OCI-LY3 (cell line): ENCODE data around the gene RAB26.

Experiments
- H2AFZ ChIP-seq: fragments of 200-600, 300-600 bp; shearing (Covaris generic); 2 replicates; pipeline ENCODE4 v1.6.0; 2014; ENCODE audit warnings: antibody characterized with exemption, low read depth, low read length
- H3K27ac ChIP-seq: fragments of 200-600, 300-600 bp; sonication (generic); 2 replicates; pipeline ENCODE4 v1.5.1; 2014; ENCODE audit warnings: mild to moderate bottlenecking, low read length, moderate library complexity, mixed read lengths
- H3K27me3 ChIP-seq: fragments of 200-600, 300-600 bp; sonication (generic); 2 replicates; pipeline ENCODE4 v1.6.1; 2014; ENCODE audit warnings: low read depth, low read length, mixed read lengths
- H3K36me3 ChIP-seq: fragments of 200-600, 300-600 bp; sonication (generic); replicated peaks from 2 replicates; pipeline ENCODE3; 2014; ENCODE audit warnings: low read depth, low read length, mixed read lengths
- H3K4me1 ChIP-seq: fragments of 300-600, 200-600 bp; sonication (generic); 2 replicates; pipeline ENCODE4 v1.6.1; 2014; ENCODE audit warnings: low read length, mixed read lengths
- H3K4me2 ChIP-seq: fragments of 200-600, 300-600 bp; sonication (generic); 2 replicates; pipeline ENCODE4 v1.6.1; 2014; ENCODE audit warnings: low read length, mixed read lengths
- H3K4me3 ChIP-seq: fragments of 300-600, 200-600 bp; sonication (generic); 2 replicates; pipeline ENCODE4 v1.5.1; 2014; ENCODE audit warnings: antibody characterized with exemption, mild to moderate bottlenecking, low read length, moderate library complexity
- H3K79me2 ChIP-seq: fragments of 300-600, 200-600 bp; shearing (Covaris generic); 2 replicates; pipeline ENCODE4 v1.6.1; 2014; ENCODE audit warnings: mild to moderate bottlenecking, low read length, mixed read lengths
- H3K9ac ChIP-seq: fragments of 300-600, 200-600 bp; shearing (Covaris generic); 2 replicates; pipeline ENCODE4 v1.6.0; 2014; ENCODE audit warnings: mild to moderate bottlenecking, low read length, moderate library complexity
- H3K9me3 ChIP-seq: fragments of 200-600, 300-600 bp; shearing (Covaris generic); 2 replicates; pipeline ENCODE4 v1.6.1; 2014; ENCODE audit warnings: low read length, mixed read lengths; ENCODE audit not compliant: insufficient read depth
- H4K20me1 ChIP-seq: fragments of 200-600, 300-600 bp; sonication (generic); 2 replicates; pipeline ENCODE4 v1.6.1; 2016; ENCODE audit warnings: low read length, mixed read lengths; ENCODE audit not compliant: insufficient read depth
- EZH2phosphoT487 ChIP-seq: fragments of 200-600 bp; shearing (Covaris generic); IDR thresholded peaks from 2 replicates; pipeline ENCODE4 v1.6.1; 2018; ENCODE audit warnings: antibody characterized with exemption, mixed run types, low read depth
- TF ChIP-seq, protein P1 (sequence below): fragments of 200-600, 300-600 bp; sonication (generic); IDR thresholded peaks from 2 replicates; pipeline ENCODE4 v1.5.1; 2014; ENCODE audit warnings: antibody characterized with exemption, low read length, low read depth

RAB26 gene

GRCh38 chr16:2171601-2172178 is 23.3 kb downstream of the RAB26 start:
- H3K36me3 ChIP-seq, result peaks cover 23% of the 10 kb centered on the region
- no peaks in the 10 kb centered on the region for H3K4me1 ChIP-seq
- H3K27ac ChIP-seq, result no peak overlapping the region
- no peak overlapping the region for H2AFZ ChIP-seq
- no peak overlapping the region for H3K4me3 ChIP-seq
- H3K9ac ChIP-seq, result no peak overlapping the region
- no peaks in the 10 kb centered on the region for H4K20me1 ChIP-seq
- no peak overlapping the region for H3K4me2 ChIP-seq
- no peak for TF ChIP-seq EZH2phosphoT487
- TF ChIP-seq, protein P1, sequence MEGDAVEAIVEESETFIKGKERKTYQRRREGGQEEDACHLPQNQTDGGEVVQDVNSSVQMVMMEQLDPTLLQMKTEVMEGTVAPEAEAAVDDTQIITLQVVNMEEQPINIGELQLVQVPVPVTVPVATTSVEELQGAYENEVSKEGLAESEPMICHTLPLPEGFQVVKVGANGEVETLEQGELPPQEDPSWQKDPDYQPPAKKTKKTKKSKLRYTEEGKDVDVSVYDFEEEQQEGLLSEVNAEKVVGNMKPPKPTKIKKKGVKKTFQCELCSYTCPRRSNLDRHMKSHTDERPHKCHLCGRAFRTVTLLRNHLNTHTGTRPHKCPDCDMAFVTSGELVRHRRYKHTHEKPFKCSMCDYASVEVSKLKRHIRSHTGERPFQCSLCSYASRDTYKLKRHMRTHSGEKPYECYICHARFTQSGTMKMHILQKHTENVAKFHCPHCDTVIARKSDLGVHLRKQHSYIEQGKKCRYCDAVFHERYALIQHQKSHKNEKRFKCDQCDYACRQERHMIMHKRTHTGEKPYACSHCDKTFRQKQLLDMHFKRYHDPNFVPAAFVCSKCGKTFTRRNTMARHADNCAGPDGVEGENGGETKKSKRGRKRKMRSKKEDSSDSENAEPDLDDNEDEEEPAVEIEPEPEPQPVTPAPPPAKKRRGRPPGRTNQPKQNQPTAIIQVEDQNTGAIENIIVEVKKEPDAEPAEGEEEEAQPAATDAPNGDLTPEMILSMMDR, result no peak
- H3K27me3 ChIP-seq, result no peaks in the 10 kb centered on the region
- no peaks in the 10 kb centered on the region for H3K79me2 ChIP-seq
- H3K9me3 ChIP-seq, result no peaks in the 10 kb centered on the region

- H3K36me3 ChIP-seq, result peaks cover 18% of the 10 kb centered on the region
- H2AFZ ChIP-seq, result no peak overlapping the region
- H3K9ac ChIP-seq, result no peak overlapping the region
- H4K20me1 ChIP-seq, result no peaks in the 10 kb centered on the region
- no peak overlapping the region for H3K4me2 ChIP-seq
- H3K4me1 ChIP-seq, result no peaks in the 10 kb centered on the region
- H3K4me3 ChIP-seq, result no peak overlapping the region
- TF ChIP-seq, protein P1, result no peak
- no peak for TF ChIP-seq EZH2phosphoT487
- H3K27ac ChIP-seq, result no peak overlapping the region
- no peaks in the 10 kb centered on the region for H3K79me2 ChIP-seq
- no peaks in the 10 kb centered on the region for H3K27me3 ChIP-seq
- H3K9me3 ChIP-seq, result no peaks in the 10 kb centered on the region
Measured at GRCh38 chr16:2172688-2173335, 24.4 kb downstream of the RAB26 start.

- Histone ChIP-seq H3K27me3 (no peaks in the 10 kb centered on the region), H3K27ac (no peak overlapping the region), H3K4me3 (no peak overlapping the region), H3K36me3 (peaks cover 15% of the 10 kb centered on the region), H3K4me1 (no peaks in the 10 kb centered on the region), H3K4me2 (no peak overlapping the region), H4K20me1 (no peaks in the 10 kb centered on the region), H3K9ac (no peak overlapping the region), H3K79me2 (no peaks in the 10 kb centered on the region), H3K9me3 (no peaks in the 10 kb centered on the region), H2AFZ (no peak overlapping the region)
- TF ChIP-seq EZH2phosphoT487, result no peak
- TF ChIP-seq, protein P1, result no peak
Measured at GRCh38 chr16:2173366-2173765, 24.9 kb downstream of the RAB26 start.

DNA sequence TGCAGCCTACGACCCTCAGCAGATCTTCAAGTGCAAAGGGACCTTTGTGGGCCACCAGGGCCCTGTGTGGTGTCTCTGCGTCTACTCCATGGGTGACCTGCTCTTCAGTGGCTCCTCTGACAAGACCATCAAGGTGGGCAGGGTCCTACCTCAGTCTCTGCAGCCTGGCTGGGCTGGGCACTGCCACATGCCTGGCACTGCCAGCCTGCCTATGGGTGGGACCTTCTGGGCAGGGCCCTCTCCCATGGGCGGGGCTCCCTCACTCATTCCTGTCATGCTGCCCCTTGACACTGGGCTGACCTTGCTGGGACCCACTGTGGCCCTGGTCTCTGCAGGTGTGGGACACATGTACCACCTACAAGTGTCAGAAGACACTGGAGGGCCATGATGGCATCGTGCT is 25.5 kb downstream of the RAB26 start:
- no peaks in the 10 kb centered on the region for H3K27me3 ChIP-seq
- no peak overlapping the region for H3K4me3 ChIP-seq
- TF ChIP-seq, protein P1, result no peak
- TF ChIP-seq EZH2phosphoT487, result no peak
- no peak overlapping the region for H3K27ac ChIP-seq
- H3K9ac ChIP-seq, result no peak overlapping the region
- H2AFZ ChIP-seq, result no peak overlapping the region
- no peak overlapping the region for H3K4me2 ChIP-seq
- H3K79me2 ChIP-seq, result no peaks in the 10 kb centered on the region
- no peaks in the 10 kb centered on the region for H4K20me1 ChIP-seq
- peaks cover 17% of the 10 kb centered on the region for H3K36me3 ChIP-seq
- H3K9me3 ChIP-seq, result no peaks in the 10 kb centered on the region
- no peaks in the 10 kb centered on the region for H3K4me1 ChIP-seq
